Ovary (tissue), 9 donors: ENCODE measurements around the gene TRAF1. TPM values are rescaled to one million over a fixed set of nuclear protein-coding genes. Genes with fewer than 3 reads are reported as not detected.

ENCODE experiments used
- DNase-seq, 5 donors: peaks; one replicate each; pipeline ENCODE4 v3.0.0-alpha.2; 2019 to 2020
- H3K27ac ChIP-seq, 2 donors: fragments of 200-600 bp; one replicate each; pipeline versions ENCODE4 v1.5.1 to v1.8.0; 2019 to 2022
- H3K27me3 ChIP-seq: fragments of 200-600 bp; one replicate; pipeline ENCODE4 v1.8.0; 2022
- H3K36me3 ChIP-seq: fragments of 200-600 bp; sonication (generic); one replicate; pipeline ENCODE4 v1.5.1; 2019
- H3K4me1 ChIP-seq: one replicate; pipeline ENCODE4 v1.8.1; 2013; ENCODE audit warnings: mild to moderate bottlenecking, moderate library complexity; ENCODE audit not compliant: insufficient read depth
- H3K4me3 ChIP-seq: fragments of 200-600 bp; sonication (generic); one replicate; pipeline ENCODE4 v1.5.1; 2017
- H3K9me3 ChIP-seq, 2 donors: fragments of 200-600 bp in 1 of 2; sonication (generic) in 1 of 2; one replicate each; pipeline versions ENCODE4 v1.5.1 to v1.8.1; 2013 to 2019; ENCODE audit warnings: mild to moderate bottlenecking in 1 of 2, moderate library complexity in 1 of 2
- CTCF ChIP-seq, 3 donors: fragments of 450-650 bp in 2 of 3; fragments of 200-600 bp in 1 of 3; IDR thresholded peaks; one replicate each; pipeline versions ENCODE4 v1.5.1 to v1.8.0; 2016 to 2022; ENCODE audit warnings: antibody characterized with exemption in 3 of 3, mild to moderate bottlenecking in 1 of 3
- EP300 ChIP-seq: sonication (generic); formaldehyde crosslinking; IDR thresholded peaks from one replicate; pipeline ENCODE4 v1.6.1; 2017; ENCODE audit warnings: antibody characterized with exemption
- POLR2A ChIP-seq: fragments of 450-650 bp; IDR thresholded peaks from one replicate; pipeline ENCODE4 v1.6.1; 2017; ENCODE audit warnings: antibody characterized with exemption, mild to moderate bottlenecking, moderate library complexity
- WGBS, 3 donors: extraction: QIAGEN DNeasy Blood & Tissue Kit in 1 of 3; methylation state at CpG; one replicate each; pipeline versions ENCODE4 v1.1.5 to v1.1.7; 2013 to 2017; 5-methylcytosine and 5-hydroxymethylcytosine counted together
- intact Hi-C, 4 donors: fragments of 100-400 bp; cut with DNase I; formaldehyde crosslinking; loops; one replicate each; pipeline versions ENCODE4 v1.11.0 to v1.15.1; 2022 to 2023
- polyA plus RNA-seq, 2 donors: library from polyadenylated mRNA; stranded (reverse); fragments of 200-250 nt in 1 of 2; fragments of 350-450 nt in 1 of 2; fragmentation: Illumina TruSeq in 1 of 2; extraction: RNeasy Lipid Tissue Mini Kit (QIAGEN cat#74804) in 1 of 2; gene quantifications; one replicate each; pipeline ENCODE4 v1.2.3, GENCODE V29; 2013 to 2014
- total RNA-seq, 7 donors: library from RNA; depleted of rRNA in 2 of 7; stranded (reverse); fragments of >200 nt in 2 of 7; fragmentation: NEBNext Ultra II Directional in 3 of 7; extraction: Animal tissue kit (Norgen Biotek cat#: 25700) in 3 of 7; gene quantifications; one replicate each; pipeline versions ENCODE4 v1.1.0 to v1.2.4, GENCODE V29; 2016 to 2023
- donor health status: DM: no; HTN: no; CAD: no; lungs with moderate emphysema.
- donor health status: DM: no; HTN: no; CAD: no.
- donor health status: Bipolar disorder and iron deficiency.
- donor health status: DM: yes; HTN: yes; CAD: no.
- donor health status: DM: no; HTN: no; CAD: no.
- donor health status: DM: yes; HTN: yes; CAD: no.

Gene TRAF1
- total and polyA plus RNA-seq, 9 donors = 4.1 to 9.4 (median 5.5) TPM

GRCh38 chr9:120859361-120859760 is 67.2 kb downstream of the TRAF1 start:
- no peak for DNase-seq
- Histone ChIP-seq H3K4me3 (no peak overlapping the region), H3K27me3 (no peaks in the 10 kb centered on the region), H3K36me3 (no peaks in the 10 kb centered on the region), H3K4me1 (no peaks in the 10 kb centered on the region), H3K27ac (no peak overlapping the region), H3K9me3 (no peaks in the 10 kb centered on the region)
- intact Hi-C loops = no loop called here
- 76 to 79% (median 76%) methylated on average over 6 of the region's 6 CpGs for WGBS, 3 donors
- TF ChIP-seq POLR2A (no peak), EP300 (no peak), CTCF (IDR thresholded peaks at IDR 0.05) (no peak)

- Histone ChIP-seq H3K4me3 (no peak overlapping the region), H3K9me3 (no peaks in the 10 kb centered on the region), H3K4me1 (no peaks in the 10 kb centered on the region), H3K36me3 (no peaks in the 10 kb centered on the region), H3K27ac (no peak overlapping the region), H3K27me3 (no peaks in the 10 kb centered on the region)
- intact Hi-C loops = no loop called here
- TF ChIP-seq EP300 (no peak), CTCF (IDR thresholded peaks at IDR 0.05) (no peak), POLR2A (no peak)
- WGBS, 3 donors = 93 to 94% (median 94%) methylated on average over 11 of the region's 11 CpGs
- DNase-seq = no peak
These were observed 68.7 kb downstream of the TRAF1 start for GRCh38 chr9:120857902-120858301.

GRCh38 chr9:120857481-120857880 is 69.1 kb downstream of the TRAF1 start:
- no peak for DNase-seq
- H3K9me3 ChIP-seq = no peaks in the 10 kb centered on the region
- no peaks in the 10 kb centered on the region for H3K36me3 ChIP-seq
- 81 to 85% (median 82%) methylated on average over 7 of the region's 7 CpGs for WGBS, 3 donors
- intact Hi-C loops = no loop called here
- H3K27me3 ChIP-seq = no peaks in the 10 kb centered on the region
- no peak overlapping the region for H3K4me3 ChIP-seq
- TF ChIP-seq CTCF (IDR thresholded peaks at IDR 0.05) = no peak
- TF ChIP-seq EP300 = no peak
- TF ChIP-seq POLR2A = no peak
- H3K27ac ChIP-seq = no peak overlapping the region
- H3K4me1 ChIP-seq = no peaks in the 10 kb centered on the region

GRCh38 chr9:120856700-120857099 is 69.9 kb downstream of the TRAF1 start:
- no peak for DNase-seq
- Histone ChIP-seq H3K4me1 (no peaks in the 10 kb centered on the region), H3K4me3 (no peak overlapping the region), H3K27me3 (no peaks in the 10 kb centered on the region), H3K27ac (no peak overlapping the region), H3K9me3 (no peaks in the 10 kb centered on the region), H3K36me3 (no peaks in the 10 kb centered on the region)
- TF ChIP-seq POLR2A = no peak
- TF ChIP-seq EP300 = no peak
- no peak for TF ChIP-seq CTCF (IDR thresholded peaks at IDR 0.05)
- 74 to 85% (median 79%) methylated on average over 4 of the region's 4 CpGs for WGBS, 3 donors
- intact Hi-C loops = no loop called here
